GM12801 (cell line): ENCODE measurements around the gene TBC1D1.

Experiments
- CTCF ChIP-seq: IDR thresholded peaks from one replicate; pipeline ENCODE4 v1.5.1; 2011; ENCODE audit warnings: control low read depth; ENCODE audit not compliant: insufficient read length; ENCODE audit errors: extremely low read depth

Gene TBC1D1

GRCh38 chr4:37909332-37910090, 18.6 kb downstream of the TBC1D1 start:
- no peak for TF ChIP-seq CTCF

- TF ChIP-seq CTCF = no peak
These were observed 19.2 kb downstream of the TBC1D1 start for GRCh38 chr4:37910091-37910486.

- no peak for TF ChIP-seq CTCF
These were observed 23.7 kb downstream of the TBC1D1 start for GRCh38 chr4:37914539-37914938.

- TF ChIP-seq CTCF = no peak
These were observed 26.5 kb downstream of the TBC1D1 start for GRCh38 chr4:37917388-37917787.

GRCh38 chr4:37918653-37919052, 27.8 kb downstream of the TBC1D1 start:
- TF ChIP-seq CTCF = no peak

GRCh38 chr4:37922328-37922727, 31.4 kb downstream of the TBC1D1 start:
- no peak for TF ChIP-seq CTCF

GRCh38 chr4:37924946-37925345, 34.1 kb downstream of the TBC1D1 start:
- TF ChIP-seq CTCF = no peak
